HG03097 (cell line): ENCODE results near the gene MOB1B.
A peak's percentile ranks its signal among the peaks of the same experiment; 100 is the strongest.
"Not testable (repeated sequence)": the region's sequence is repeated elsewhere in the genome, so short reads cannot be mapped to it uniquely, and the experiment has no call there.

Experiments used
- ATAC-seq: cut with Tn5 transposase; IDR thresholded peaks from one replicate; pipeline ENCODE4 v1.9.1; 2021; ENCODE audit not compliant: unreplicated experiment, low FRiP score

Gene MOB1B

GRCh38 chr4:70901984-70902576 lies at the start of gene MOB1B:
TSS of gene MOB1B (plus strand) at chr4:70902369. CDS start at chr4:70902537, 168 bp downstream.
- ATAC-seq, result peak; percentile 90

DNA sequence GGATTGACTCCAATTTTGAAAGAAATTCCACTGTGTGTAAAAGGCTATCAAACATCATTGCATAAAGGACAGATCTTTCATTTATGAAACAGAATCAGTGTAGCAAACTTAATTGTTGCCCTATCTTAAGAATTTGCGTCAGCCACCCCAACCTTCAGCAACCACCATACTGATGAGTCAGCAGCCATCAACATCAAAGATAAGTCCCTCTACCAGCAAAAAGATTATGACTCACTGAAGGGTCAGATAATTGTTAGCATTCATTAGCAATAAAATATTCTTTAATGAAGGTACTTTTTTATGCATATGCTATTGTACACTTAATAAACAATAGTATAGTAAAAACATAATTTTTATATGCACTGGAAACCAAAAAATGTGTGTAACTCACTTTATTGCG lies 46.7 kb upstream of the MOB1B start:
- no peak for ATAC-seq

- no peak for ATAC-seq
These were observed 43.7 kb upstream of the MOB1B start for GRCh38 chr4:70858454-70858853.

DNA sequence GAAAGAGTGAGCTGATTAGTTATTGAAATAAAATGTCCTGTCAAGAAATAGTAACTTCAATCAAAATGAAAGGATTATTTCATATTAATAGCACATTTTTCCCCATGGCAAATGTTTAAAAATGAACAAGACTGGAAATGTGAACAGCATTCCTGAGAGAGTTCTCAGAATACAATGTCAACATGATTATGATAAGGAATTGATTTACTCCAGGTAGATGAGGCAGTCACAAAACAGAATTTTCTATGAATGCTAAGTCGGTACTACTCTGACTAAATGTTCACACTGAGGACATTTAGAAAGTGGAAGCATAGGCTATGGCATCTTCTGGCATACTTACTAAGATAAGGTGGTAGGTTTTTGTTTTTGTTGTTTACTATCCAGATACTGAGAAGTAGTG lies 43.1 kb upstream of the MOB1B start:
- no peak for ATAC-seq

DNA sequence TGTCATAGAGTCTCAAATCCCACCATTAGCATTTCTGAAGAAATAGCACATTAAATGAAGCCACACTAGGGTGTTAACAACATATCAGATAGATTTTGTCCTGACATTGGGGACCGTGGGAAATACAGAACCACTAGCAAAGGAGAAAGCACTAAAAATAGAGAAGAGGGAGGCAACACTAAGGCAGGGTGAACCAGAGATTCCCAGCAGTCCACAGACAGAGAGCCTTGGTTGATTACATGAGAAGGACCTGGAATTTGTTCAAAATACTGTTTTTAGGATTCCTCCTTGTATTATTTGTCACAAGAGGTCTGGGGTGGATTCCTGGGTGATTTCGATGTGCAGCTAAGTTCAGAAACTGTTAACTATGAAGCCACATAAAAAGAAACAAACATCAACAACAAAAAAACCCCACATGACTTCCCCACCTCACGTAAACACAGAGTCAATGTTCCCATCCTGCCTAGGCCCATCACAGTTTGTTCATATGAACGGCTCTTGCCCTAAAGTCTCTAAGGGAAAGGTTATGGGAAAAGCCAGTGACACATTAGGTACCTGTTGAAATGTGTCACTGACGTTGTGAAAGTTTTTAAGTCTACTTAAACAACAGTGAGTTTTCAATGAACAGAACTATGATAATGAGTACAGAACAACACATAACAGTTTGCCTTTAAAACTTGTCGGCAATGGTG lies 38.9 kb upstream of the MOB1B start:
- ATAC-seq, result no peak

DNA sequence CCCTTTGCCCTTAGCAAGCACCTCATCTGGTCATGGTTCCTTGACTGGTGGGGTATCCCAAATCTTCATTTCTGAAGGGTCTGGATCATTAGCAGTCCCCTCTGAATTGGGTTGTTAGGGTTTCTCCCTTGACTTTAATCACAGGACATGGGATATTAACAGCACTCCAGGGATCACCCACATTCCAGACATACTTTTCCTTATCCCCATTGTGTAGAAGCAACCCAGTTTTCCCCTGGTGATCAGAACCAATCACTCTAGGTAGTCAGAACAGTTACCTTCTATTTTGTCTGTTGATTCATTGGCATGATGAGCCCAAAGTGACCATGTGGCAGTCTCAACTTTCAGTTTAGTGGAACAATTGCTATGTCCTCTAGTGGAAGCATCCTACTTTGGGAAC lies 33.4 kb upstream of the MOB1B start:
- no peak for ATAC-seq

- ATAC-seq, result no peak
These were observed 29.0 kb upstream of the MOB1B start for GRCh38 chr4:70873216-70873615.

GRCh38 chr4:70874268-70875156 lies 27.7 kb upstream of the MOB1B start:
- ATAC-seq, result no peak

- no peak for ATAC-seq
These were observed 24.6 kb upstream of the MOB1B start for GRCh38 chr4:70877556-70877955.

GRCh38 chr4:70880739-70881138 lies 21.4 kb upstream of the MOB1B start:
- ATAC-seq, result no peak

DNA sequence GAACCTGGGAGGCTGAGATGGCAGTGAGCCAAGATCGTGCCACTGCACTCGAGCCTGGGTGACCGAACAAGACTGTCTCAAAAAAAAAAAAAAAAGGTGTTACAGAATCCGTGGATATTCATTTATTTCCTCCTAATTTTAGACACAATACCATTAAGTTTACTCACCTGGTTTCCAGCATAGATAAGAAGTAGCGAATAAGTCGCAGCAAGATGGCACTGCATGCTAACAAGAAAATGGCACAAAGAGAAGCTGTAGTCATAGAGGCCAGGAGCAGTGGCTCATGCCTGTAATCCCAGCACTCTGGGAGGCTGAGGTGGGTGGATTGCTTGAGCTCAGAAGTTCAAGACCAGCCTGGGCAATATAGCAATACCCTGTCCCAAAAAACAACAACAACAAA lies 17.0 kb upstream of the MOB1B start:
- no peak for ATAC-seq

DNA sequence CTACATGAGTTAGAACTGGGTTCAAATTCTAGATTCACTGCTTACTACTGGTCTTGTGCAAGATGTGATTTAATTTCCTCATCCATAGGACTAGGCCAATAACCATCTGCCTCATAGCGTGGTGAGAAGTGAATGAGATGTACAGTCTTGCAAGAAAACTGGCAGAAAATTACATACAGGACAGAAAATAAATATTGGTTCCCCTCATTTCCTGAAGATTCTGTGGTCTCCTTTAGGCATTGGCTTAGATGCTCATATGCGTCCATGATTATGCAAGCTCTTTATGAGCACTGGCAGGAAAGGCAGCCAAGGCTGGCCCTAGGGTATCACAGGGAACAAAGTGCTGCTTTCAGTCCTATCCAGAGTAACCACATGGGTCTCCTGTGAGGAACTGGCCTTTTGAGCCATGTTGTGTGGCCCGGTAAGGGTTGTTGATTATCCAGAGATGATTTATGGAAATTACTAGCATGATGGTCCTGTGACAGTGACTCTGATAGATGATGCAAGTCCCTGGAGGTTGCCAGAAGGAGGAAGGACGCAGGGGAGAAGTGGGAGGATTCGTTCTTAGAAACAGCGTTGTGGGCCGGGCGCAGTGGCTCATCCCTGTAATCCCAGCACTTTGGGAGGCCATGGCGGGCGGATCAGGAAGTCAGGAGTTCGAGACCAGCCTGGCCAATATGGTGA lies 9.9 kb upstream of the MOB1B start:
- no peak for ATAC-seq

DNA sequence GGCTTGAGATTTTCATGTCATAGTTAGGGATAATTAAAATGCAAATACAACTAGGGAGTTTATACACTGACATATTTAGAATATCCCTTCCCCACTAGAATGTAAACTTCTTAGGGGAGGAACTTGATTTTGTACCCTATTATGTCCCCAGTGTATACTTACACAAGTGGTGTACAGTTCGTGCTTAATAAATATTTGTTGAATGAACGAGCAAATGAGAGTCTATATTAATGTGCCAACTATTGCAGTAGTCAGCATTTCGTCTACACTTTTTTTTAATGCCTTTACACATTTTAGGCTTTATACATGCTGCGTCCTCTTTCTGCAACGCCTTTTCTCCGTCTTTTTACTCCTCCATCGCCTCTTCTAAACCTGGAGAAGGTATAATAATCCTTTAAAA lies 8.4 kb upstream of the MOB1B start:
- no peak for ATAC-seq

GRCh38 chr4:70895405-70895804 lies 6.8 kb upstream of the MOB1B start:
- no peak for ATAC-seq

DNA sequence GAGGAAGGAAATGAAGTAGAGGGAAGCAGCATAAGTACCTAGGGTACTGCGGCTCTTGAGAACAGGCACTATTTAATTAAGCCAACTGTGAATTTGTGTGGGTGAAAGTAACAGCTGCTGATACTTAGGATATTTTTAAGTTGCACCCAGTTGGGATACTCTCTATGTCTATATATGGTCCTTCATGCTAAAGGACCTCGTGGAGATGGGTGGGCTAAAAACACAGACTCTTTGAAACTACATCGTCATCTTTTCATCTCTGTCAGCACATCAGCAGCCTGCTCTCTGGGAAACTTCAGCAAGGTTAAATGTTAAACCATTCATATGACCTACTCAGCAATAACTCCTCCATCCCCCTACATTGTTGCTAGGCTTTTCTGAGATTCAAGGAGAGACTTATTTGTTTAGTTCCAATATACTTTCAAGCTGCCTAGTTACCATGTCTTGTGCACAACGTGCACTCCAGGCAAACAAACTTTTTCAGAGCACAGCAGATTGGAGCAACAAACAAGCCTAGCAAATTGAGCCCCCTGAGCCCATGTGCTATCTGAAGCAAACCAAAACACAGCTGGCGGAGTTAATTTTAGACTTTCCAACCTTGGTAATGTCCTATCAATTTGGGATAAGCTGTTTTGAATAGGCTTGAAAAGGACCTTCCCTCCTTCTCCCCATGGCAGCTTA lies 6.2 kb upstream of the MOB1B start:
- ATAC-seq, result no peak

GRCh38 chr4:70898581-70898980 lies 3.6 kb upstream of the MOB1B start:
- ATAC-seq, result not testable (repeated sequence)

DNA sequence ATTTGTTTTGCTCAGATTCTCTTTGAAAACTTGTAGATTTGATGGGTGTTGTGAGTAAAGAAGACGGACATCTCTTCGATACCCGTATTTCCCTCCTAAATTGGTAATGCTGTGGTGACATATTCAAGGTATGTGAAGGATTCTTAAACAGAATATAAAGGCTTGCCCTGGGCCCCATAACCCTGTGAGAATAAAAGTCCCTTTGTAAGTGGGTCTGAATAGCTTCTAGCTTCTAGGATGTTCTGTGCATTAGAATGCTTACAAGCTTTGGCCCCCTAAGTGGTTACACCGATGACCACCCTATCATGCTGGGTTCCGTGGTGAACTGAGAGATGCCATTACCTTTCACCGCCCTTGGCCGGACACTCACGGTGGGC lies 574 bp upstream of the MOB1B start:
- ATAC-seq, result no peak

DNA sequence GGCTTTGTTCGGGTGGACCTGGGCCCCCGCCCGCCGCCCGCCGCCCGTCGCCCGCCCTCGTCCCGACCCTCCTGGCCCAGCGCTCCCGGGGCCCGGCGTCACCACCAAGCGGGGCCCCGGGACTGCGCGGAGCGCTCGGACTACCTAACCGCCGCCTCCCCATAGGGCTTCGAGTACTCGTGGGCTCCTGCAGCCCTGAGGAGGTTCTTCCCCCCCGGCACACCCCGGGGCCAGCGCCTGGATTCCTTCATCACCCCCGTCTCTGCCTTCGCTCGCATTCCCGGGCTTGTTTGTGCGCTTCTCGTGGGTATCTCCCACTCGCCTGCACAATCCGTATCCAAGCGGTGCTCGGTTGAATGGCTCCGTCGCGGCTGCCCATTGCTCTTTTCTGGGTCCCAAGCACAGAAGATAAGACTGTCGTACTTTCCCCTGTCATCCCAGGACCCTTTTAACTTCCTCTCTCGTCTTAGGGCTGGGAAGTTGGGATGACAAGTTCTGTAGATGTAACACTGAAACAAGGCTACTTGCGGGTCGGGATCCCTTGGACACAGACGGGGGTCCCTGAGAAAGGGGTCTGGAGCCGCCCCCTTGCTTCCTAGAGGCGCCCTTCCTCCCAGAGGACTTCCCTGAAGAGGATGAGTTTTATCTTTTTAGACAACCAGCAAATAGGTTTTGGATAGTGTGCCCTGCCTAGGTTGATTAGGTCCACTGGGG lies 565 bp downstream of the MOB1B start:
- peak; percentile 35 for ATAC-seq

- no peak for ATAC-seq
These were observed 1.1 kb downstream of the MOB1B start for GRCh38 chr4:70903291-70903603.

- peak; percentile 45 for ATAC-seq
These were observed 6.9 kb downstream of the MOB1B start for GRCh38 chr4:70908993-70909556.
